ENCODE results near the gene MAP2K5.

DNA sequence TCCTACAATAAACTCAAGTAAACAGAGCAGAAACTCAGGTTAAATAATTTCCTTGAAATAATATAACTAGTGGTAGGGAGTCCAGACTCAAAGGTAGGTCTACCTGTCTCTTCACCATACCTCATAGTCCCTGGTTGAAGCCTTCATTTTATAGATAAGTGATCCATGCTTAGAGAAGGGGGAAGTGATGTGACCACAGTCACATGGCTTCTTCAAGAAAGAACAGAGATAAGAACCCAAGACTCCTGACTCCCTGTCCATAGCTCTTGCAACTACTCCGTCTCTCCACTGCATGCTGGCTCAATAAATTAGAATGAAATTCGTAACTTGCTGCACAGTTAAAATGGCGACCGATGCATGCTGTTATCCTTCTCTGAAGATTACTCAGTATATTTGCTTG is 32.6 kb upstream of the MAP2K5 start:
- TF ChIP-seq, protein P1, sequence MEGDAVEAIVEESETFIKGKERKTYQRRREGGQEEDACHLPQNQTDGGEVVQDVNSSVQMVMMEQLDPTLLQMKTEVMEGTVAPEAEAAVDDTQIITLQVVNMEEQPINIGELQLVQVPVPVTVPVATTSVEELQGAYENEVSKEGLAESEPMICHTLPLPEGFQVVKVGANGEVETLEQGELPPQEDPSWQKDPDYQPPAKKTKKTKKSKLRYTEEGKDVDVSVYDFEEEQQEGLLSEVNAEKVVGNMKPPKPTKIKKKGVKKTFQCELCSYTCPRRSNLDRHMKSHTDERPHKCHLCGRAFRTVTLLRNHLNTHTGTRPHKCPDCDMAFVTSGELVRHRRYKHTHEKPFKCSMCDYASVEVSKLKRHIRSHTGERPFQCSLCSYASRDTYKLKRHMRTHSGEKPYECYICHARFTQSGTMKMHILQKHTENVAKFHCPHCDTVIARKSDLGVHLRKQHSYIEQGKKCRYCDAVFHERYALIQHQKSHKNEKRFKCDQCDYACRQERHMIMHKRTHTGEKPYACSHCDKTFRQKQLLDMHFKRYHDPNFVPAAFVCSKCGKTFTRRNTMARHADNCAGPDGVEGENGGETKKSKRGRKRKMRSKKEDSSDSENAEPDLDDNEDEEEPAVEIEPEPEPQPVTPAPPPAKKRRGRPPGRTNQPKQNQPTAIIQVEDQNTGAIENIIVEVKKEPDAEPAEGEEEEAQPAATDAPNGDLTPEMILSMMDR (IDR thresholded peaks at IDR 0.05), result no peak
- no peak for TF ChIP-seq ZFX (IDR thresholded peaks at IDR 0.05; ENCODE audit: borderline replicate concordance)
